Mucosa of stomach (tissue), 1 donor: ENCODE results near the gene ETFDH.
"Not testable (repeated sequence)": the region's sequence is repeated elsewhere in the genome, so short reads cannot be mapped to it uniquely, and the experiment has no call there.

Experiments
- H3K27me3 ChIP-seq: one replicate; pipeline ENCODE4 v1.7.0; 2013; ENCODE audit warnings: mild to moderate bottlenecking, low read length; ENCODE audit not compliant: control insufficient read depth, insufficient read depth
- H3K36me3 ChIP-seq: one replicate; pipeline ENCODE4 v1.7.0; 2013; ENCODE audit warnings: low read length; ENCODE audit not compliant: control insufficient read depth, insufficient read depth
- H3K4me1 ChIP-seq: one replicate; pipeline ENCODE4 v1.7.0; 2013; ENCODE audit warnings: mild to moderate bottlenecking, low read length; ENCODE audit not compliant: control insufficient read depth, insufficient read depth
- H3K4me3 ChIP-seq: one replicate; pipeline ENCODE4 v1.7.0; 2013; ENCODE audit warnings: low read length
- H3K9ac ChIP-seq: one replicate; pipeline ENCODE4 v1.7.0; 2013; ENCODE audit warnings: mild to moderate bottlenecking, low read length, moderate library complexity
- H3K9me3 ChIP-seq: one replicate; pipeline ENCODE4 v1.7.0; 2013; ENCODE audit warnings: mild to moderate bottlenecking, low read length, moderate library complexity; ENCODE audit not compliant: control insufficient read depth
- donor health status: Pancreatic carcinoma.

Gene ETFDH

DNA sequence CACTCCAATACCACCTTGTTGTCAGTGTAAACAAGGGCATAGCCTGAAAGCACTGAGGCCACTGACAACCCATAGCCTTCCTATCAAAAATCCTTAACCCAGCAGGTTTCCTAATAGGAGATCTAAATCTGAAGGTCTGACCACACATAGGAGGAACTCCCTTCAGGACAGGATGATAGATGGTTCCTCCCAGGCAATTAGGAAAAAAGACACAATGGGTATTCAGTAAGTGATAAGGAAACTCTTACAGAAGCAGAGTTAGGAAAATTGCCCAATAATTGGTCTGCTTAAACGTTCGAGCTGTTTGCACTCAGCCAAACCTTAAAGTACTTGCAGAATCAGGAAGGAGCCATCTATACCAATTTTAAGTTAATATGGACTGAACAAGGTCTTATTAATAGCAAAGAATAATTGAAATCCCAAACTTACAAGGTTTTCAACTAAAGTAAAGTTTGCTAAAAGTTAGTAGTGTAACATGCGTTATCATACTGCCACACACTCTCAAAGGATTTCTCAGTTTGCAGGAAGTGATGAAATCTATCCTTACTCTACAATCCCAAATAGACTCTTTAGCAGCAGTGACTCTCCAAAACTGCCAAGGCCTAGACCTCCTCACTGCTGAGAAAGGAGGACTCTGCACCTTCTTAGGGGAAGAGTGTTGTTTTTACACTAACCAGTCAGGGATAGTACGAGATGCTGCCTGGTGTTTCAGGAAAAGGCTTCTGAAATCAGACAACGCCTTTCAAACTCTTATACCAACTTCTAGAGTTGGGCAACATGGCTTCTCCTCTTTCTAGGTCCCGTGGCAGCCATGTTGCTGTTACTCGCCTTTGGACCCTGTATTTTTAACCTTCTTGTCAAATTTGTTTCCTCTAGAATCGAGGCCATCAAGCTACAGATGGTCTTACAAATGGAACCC is 8.1 kb upstream of the ETFDH start:
- H3K4me3 ChIP-seq, H3K9me3 ChIP-seq, H3K36me3 ChIP-seq, H3K27me3 ChIP-seq, H3K9ac ChIP-seq: not testable (repeated sequence)
- peaks cover 12% of the 10 kb centered on the region for H3K4me1 ChIP-seq

DNA sequence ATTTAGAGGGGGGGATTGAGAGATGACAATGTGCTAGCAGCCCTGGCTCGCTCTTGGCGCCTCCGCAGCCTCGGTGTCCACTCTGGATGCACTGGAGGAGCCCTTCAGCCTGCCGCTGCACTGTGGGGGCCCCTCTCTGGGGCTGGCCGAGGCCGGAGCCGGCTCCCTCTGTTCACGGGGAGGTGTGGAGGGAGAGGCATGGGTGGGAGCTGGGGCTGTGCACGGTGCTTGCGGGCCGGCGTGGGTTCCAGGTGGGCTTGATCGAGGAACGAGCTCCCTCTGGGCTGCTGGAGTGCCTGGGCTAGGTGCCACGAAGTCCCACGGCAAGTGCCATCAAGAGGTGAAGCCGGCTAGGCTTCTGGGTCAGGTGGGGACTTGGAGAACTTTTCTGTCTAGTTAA is 7.3 kb upstream of the ETFDH start:
- Histone ChIP-seq H3K9me3 (no peaks in the 10 kb centered on the region), H3K4me3 (no peak overlapping the region), H3K36me3 (no peaks in the 10 kb centered on the region)

DNA sequence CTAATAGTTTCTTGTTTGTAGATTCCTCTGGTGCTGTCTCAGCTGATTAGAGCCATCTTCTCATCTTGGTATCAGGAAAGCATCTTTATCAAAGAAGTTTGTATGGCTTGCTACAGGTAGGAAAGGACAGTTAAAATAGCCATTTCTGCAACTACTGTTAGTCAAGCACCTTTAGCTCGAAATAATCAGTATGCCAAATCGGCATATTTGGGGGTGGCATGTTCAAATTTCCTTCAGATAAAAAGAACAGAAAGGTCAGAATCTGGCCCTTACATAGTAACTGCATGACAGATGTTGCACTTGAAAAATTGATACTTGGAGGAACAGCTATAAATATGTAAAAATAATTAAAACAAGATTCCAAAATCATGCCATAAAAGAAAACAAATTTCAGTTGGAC is 5.2 kb upstream of the ETFDH start:
- H3K4me1 ChIP-seq = peaks cover 16% of the 10 kb centered on the region
- no peaks in the 10 kb centered on the region for H3K27me3 ChIP-seq
- no peaks in the 10 kb centered on the region for H3K9me3 ChIP-seq
- H3K36me3 ChIP-seq = no peaks in the 10 kb centered on the region
- H3K4me3 ChIP-seq = no peak overlapping the region
- H3K9ac ChIP-seq = no peak overlapping the region

More for the DNA sequence above, 7.3 kb upstream of the ETFDH start:
- Histone ChIP-seq H3K27me3 (no peaks in the 10 kb centered on the region), H3K9ac (no peak overlapping the region), H3K4me1 (peaks cover 12% of the 10 kb centered on the region)

DNA sequence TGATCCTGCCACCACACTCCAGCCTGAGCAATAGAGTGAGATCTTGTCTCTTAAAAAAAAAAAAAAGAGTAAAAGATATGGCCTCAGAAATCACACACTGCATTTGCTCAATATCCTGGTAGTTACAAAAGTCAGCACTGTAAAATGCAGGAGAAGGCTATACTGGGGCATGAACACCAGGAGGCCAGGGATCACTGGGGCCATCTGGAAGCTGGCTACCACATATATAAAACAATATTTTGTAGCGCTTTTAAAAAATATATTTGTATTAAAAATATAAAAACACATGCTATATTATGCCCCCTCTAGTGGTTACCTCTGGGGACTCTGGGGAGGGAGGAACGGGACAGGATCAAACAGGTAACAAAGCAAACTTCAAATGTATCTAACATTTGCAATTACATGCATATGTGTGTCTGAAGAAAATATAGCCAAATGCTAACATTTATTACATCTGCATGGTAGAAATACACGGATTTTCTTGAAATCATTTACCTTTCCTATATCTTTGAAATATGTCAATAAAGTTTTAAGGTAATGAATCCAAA is 4.4 kb upstream of the ETFDH start:
- Histone ChIP-seq H3K36me3 (no peaks in the 10 kb centered on the region), H3K9me3 (no peaks in the 10 kb centered on the region), H3K27me3 (no peaks in the 10 kb centered on the region), H3K4me3 (no peak overlapping the region), H3K9ac (no peak overlapping the region), H3K4me1 (peaks cover 16% of the 10 kb centered on the region)

DNA sequence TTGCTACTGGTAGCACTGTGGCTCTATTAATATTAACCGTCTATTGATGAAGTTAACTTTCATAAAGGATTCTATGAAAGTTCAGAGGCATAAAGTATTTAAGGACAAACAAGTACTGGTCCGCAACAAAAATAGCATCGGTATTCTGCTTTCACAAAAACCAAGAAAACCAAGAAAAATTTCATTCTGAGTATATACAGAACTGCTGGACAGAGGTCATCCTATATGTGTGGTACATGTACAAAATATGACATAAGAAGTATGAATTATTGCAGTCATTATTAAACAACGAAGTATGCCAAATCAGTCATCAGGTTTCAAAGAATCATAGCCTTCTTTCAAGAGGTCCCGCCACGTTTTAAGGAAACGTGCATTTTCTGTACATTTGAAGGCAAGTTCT is 2.8 kb upstream of the ETFDH start:
- H3K27me3 ChIP-seq = no peaks in the 10 kb centered on the region
- H3K36me3 ChIP-seq = no peaks in the 10 kb centered on the region
- H3K9me3 ChIP-seq = no peaks in the 10 kb centered on the region
- H3K4me1 ChIP-seq = peaks cover 16% of the 10 kb centered on the region
- H3K4me3 ChIP-seq = no peak overlapping the region
- H3K9ac ChIP-seq = no peak overlapping the region

DNA sequence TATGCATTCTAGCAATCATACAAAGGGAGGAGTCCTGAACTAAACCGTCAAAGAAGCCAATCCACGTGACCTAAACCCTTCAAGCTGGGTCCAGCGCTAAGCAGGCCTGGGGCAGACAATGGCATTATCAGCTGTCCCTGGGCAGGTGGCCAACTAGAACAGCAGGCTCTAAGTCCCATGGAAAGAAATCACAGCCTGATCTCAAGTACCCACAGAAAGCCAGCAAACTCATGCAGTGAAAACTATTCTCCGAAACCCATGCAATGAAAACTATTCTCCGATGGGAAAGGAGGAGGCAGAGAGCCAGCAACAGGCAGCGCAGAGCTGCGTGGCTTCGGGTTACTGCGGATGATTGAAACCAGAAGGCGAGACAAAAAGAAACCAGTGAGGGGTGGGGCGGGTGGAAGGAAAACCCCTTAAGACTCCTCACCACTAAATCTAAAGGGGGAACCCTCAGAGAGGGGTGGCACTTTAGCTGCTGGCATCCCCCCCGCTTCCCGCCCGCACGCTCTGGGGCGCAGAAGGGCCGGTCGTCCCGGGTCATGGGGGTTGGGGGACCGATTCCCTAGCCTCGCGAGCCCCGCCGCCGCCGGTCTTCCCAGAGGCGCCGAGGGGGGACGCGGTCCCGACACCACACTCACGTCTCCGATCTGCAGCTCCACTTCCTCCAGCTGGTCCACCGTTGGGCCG is 976 bp upstream of the ETFDH start:
- Histone ChIP-seq H3K36me3 (no peaks in the 10 kb centered on the region), H3K9ac (peak overlapping the region; percentile 38), H3K27me3 (no peaks in the 10 kb centered on the region), H3K4me1 (peaks cover 13% of the 10 kb centered on the region), H3K4me3 (peak overlapping the region; percentile 77), H3K9me3 (no peaks in the 10 kb centered on the region)

DNA sequence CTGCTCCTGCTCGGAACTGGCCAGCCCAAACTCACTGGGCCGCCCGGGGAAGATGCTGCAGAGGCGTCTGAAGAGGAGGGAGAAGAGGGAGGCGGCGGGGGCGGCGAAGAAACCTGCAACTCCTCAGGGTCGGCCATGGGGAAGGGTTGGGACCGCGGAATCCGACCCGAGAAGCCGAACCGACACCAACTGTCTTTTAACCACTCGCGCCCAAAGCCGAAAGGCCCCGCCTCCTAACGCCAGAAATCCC is 506 bp upstream of the ETFDH start, which contains the start of gene C4orf46:
C4orf46 (minus strand) TSS at position 223 of the 250 bp plus-strand sequence; CDS start at position 137, 86 bp downstream.
- Histone ChIP-seq H3K4me3 (peak within 1 kb of the TSS; percentile 77), H3K27me3 (no peaks in the 10 kb centered on the region), H3K36me3 (no peaks in the 10 kb centered on the region), H3K9ac (peak within 1 kb of the TSS; percentile 96), H3K4me1 (peaks cover 10% of the 10 kb centered on the region), H3K9me3 (no peaks in the 10 kb centered on the region)

DNA sequence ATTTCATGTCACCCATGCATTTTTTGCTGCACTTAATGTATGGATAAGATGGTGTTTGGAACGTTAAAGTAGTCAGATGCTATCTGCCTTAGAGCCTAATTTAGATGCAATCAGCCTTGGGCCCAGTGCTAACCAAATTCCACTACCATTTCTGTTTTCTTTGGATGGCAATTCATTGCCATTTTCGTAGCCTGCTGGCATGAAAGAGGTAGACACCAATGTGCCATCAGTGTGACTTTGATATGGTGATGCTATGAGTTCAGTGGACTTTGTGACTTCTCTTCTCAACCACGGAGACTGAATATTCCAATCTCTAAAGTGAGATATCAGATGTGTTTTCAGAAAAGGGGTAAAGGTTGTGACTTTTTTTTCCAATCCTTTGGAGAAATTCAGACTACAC is 1.5 kb downstream of the ETFDH start:
- Histone ChIP-seq H3K4me1 (peaks cover 4% of the 10 kb centered on the region), H3K9me3 (no peaks in the 10 kb centered on the region), H3K9ac (no peak overlapping the region), H3K4me3 (no peak overlapping the region), H3K27me3 (no peaks in the 10 kb centered on the region), H3K36me3 (no peaks in the 10 kb centered on the region)

DNA sequence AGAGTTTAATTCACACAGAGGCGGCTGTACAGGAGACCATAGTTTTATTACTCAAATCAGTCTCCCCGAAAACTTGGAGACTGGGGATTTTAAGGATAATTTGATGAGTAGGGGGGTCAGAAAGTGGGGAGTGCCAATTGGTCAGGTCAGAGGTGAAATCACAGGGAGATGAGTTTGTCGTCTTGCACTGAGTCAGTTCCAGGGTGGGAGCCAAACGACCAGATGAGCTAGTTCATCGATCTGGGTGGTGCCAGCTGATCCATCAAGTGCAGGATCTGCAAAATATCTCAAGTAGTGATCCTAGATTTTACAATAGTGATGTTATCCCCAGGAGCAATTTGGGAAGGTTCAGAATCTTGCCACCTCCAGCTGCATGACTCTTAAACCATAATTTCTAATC is 4.0 kb downstream of the ETFDH start:
- Histone ChIP-seq H3K36me3 (no peaks in the 10 kb centered on the region), H3K9ac (no peak overlapping the region), H3K4me1 (no peaks in the 10 kb centered on the region), H3K4me3 (no peak overlapping the region), H3K9me3 (no peaks in the 10 kb centered on the region), H3K27me3 (no peaks in the 10 kb centered on the region)

DNA sequence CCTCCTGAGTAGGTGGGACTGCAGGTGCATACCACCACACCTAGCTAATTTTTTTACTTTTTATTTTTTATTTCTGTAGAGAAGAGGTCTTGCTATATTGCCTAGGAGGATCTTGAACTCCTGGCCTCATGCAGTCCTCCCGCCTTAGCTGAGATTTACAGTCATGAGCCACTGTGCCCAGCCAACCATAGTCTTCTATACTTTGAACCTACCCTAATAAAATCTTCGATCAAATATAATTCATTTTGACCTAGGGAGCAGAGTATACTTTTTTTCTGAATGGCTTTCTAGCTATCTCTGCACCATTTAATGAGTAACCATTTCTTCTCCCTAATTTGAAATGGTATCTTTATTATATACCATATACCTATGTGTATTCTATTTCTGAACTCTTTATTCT is 6.7 kb downstream of the ETFDH start:
- no peak overlapping the region for H3K9ac ChIP-seq
- H3K36me3 ChIP-seq = no peaks in the 10 kb centered on the region
- H3K4me1 ChIP-seq = no peaks in the 10 kb centered on the region
- no peak overlapping the region for H3K4me3 ChIP-seq
- H3K27me3 ChIP-seq = no peaks in the 10 kb centered on the region
- no peaks in the 10 kb centered on the region for H3K9me3 ChIP-seq

DNA sequence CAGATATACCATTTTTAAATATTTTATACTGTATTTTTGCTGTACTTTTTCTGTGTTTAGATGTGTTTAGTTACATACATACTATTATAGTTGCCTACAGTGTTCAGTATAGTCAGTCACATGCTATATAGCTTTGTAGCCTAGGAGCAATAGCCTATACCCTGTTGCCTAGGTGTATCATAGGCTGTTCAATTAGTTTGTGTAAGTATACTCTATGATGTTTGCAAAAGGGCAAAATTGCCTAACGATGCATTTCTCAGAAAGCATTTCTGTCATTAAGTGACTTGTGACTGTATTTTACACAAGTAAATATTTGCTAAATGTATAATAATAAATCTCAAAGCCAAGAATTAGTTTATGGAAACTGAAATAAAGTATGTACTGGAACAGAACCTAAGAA is 9.5 kb downstream of the ETFDH start:
- Histone ChIP-seq H3K4me1 (no peaks in the 10 kb centered on the region), H3K9me3 (no peaks in the 10 kb centered on the region), H3K36me3 (no peaks in the 10 kb centered on the region), H3K9ac (no peak overlapping the region), H3K4me3 (no peak overlapping the region), H3K27me3 (no peaks in the 10 kb centered on the region)

DNA sequence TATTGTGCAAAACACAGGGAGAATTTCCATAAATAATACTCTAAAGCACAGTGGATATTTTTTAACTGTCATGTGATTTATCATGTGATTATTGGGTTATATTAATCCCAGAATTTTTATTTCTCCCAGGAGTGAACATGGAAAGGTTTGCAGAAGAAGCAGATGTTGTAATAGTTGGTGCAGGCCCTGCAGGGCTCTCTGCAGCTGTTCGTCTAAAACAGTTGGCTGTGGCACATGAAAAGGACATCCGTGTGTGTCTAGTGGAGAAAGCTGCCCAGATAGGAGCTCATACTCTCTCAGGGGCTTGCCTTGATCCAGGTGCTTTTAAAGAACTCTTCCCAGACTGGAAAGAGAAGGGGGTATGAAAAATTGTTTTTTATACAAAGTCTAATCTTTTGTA is 10.0 kb downstream of the ETFDH start:
- no peak overlapping the region for H3K4me3 ChIP-seq
- H3K27me3 ChIP-seq = no peaks in the 10 kb centered on the region
- H3K9ac ChIP-seq = no peak overlapping the region
- no peaks in the 10 kb centered on the region for H3K9me3 ChIP-seq
- H3K36me3 ChIP-seq = no peaks in the 10 kb centered on the region
- H3K4me1 ChIP-seq = no peaks in the 10 kb centered on the region
